ENCODE results near the gene PPFIA3. TPM values are rescaled to one million over a fixed set of nuclear protein-coding genes. Genes with fewer than 3 reads are reported as not detected.

Gene PPFIA3
- total RNA-seq, 1 experiment from 2014 or later: 4.9 TPM

- peaks cover 16% of the 10 kb centered on the region for H3K9me3 Mint-ChIP-seq (ENCODE audit: low read depth, unreplicated experiment)
- H3K27ac Mint-ChIP-seq (ENCODE audit: unreplicated experiment): peak overlapping the region; percentile 11
- peaks cover 75% of the 10 kb centered on the region for H3K27me3 Mint-ChIP-seq (ENCODE audit: unreplicated experiment)
- BruUV-seq (replicated peaks): TSS peak; percentile 84
- peak; percentile 88 for DNase-seq
- CTCF ChIA-PET: interaction anchor here (0.6 to 3.0 kb wide), 4 partner anchors 9 to 48 kb away, joined by 3 to 22 read pairs (median 4); no protein-coding TSS in a partner anchor
- peak overlapping the region; percentile 71 for H3K4me3 Mint-ChIP-seq (ENCODE audit: low read depth, unreplicated experiment)
- H3K4me1 Mint-ChIP-seq (ENCODE audit: low read depth, unreplicated experiment): peaks cover 16% of the 10 kb centered on the region
- H3K36me3 Mint-ChIP-seq (ENCODE audit: insufficient read depth, unreplicated experiment): peaks cover 52% of the 10 kb centered on the region
- intact Hi-C loops (cut with micrococcal nuclease; ENCODE audit: unreplicated experiment): no loop called here
- no peak for TF ChIP-seq CTCF (IDR thresholded peaks at IDR 0.05; ENCODE audit: unreplicated experiment)
Measured at GRCh38 chr19:49150106-49150943, 31.0 kb downstream of the PPFIA3 start.

GRCh38 chr19:49150944-49151243 lies 31.6 kb downstream of the PPFIA3 start:
- DNase-seq: no peak
- BruUV-seq (replicated peaks): no TSS peak
- H3K27ac Mint-ChIP-seq (ENCODE audit: unreplicated experiment): no peak overlapping the region

GRCh38 chr19:49151267-49152118 lies 32.1 kb downstream of the PPFIA3 start:
- CTCF ChIA-PET: interaction anchor here (1.6 to 3.0 kb wide), 2 partner anchors 10 to 47 kb away, joined by 3 to 22 read pairs; no protein-coding TSS in a partner anchor
- peak overlapping the region; percentile 51 for H3K4me3 Mint-ChIP-seq (ENCODE audit: low read depth, unreplicated experiment)
- H3K27ac Mint-ChIP-seq (ENCODE audit: unreplicated experiment): peak overlapping the region; percentile 60
- intact Hi-C loops (cut with micrococcal nuclease; ENCODE audit: unreplicated experiment): no loop called here
- TF ChIP-seq CTCF (IDR thresholded peaks at IDR 0.05; ENCODE audit: unreplicated experiment): no peak
- H3K4me1 Mint-ChIP-seq (ENCODE audit: low read depth, unreplicated experiment): peaks cover 9% of the 10 kb centered on the region
- BruUV-seq (replicated peaks): no TSS peak
- peaks cover 16% of the 10 kb centered on the region for H3K9me3 Mint-ChIP-seq (ENCODE audit: low read depth, unreplicated experiment)
- H3K36me3 Mint-ChIP-seq (ENCODE audit: insufficient read depth, unreplicated experiment): peaks cover 48% of the 10 kb centered on the region
- peak; percentile 87 for DNase-seq
- peaks cover 77% of the 10 kb centered on the region for H3K27me3 Mint-ChIP-seq (ENCODE audit: unreplicated experiment)

More at GRCh38 chr19:49150944-49151243, 31.6 kb downstream of the PPFIA3 start:
- peaks cover 77% of the 10 kb centered on the region for H3K27me3 Mint-ChIP-seq (ENCODE audit: unreplicated experiment)
- H3K36me3 Mint-ChIP-seq (ENCODE audit: insufficient read depth, unreplicated experiment): peaks cover 48% of the 10 kb centered on the region
- intact Hi-C loops (cut with micrococcal nuclease; ENCODE audit: unreplicated experiment): no loop called here
- H3K9me3 Mint-ChIP-seq (ENCODE audit: low read depth, unreplicated experiment): peaks cover 16% of the 10 kb centered on the region
- peaks cover 11% of the 10 kb centered on the region for H3K4me1 Mint-ChIP-seq (ENCODE audit: low read depth, unreplicated experiment)
- H3K4me3 Mint-ChIP-seq (ENCODE audit: low read depth, unreplicated experiment): peak overlapping the region; percentile 71
- CTCF ChIA-PET: interaction anchor here (0.6 to 3.0 kb wide), 3 partner anchors 10 to 48 kb away, joined by 3 to 22 read pairs (median 3); no protein-coding TSS in a partner anchor
- TF ChIP-seq CTCF (IDR thresholded peaks at IDR 0.05; ENCODE audit: unreplicated experiment): no peak

GRCh38 chr19:49152119-49152550 lies 32.8 kb downstream of the PPFIA3 start:
- no peak for TF ChIP-seq CTCF (IDR thresholded peaks at IDR 0.05; ENCODE audit: unreplicated experiment)
- Mint-ChIP-seq H3K27me3 (ENCODE audit: unreplicated experiment) (peaks cover 77% of the 10 kb centered on the region), H3K36me3 (ENCODE audit: insufficient read depth, unreplicated experiment) (peaks cover 49% of the 10 kb centered on the region), H3K9me3 (ENCODE audit: low read depth, unreplicated experiment) (peaks cover 16% of the 10 kb centered on the region), H3K27ac (ENCODE audit: unreplicated experiment) (no peak overlapping the region), H3K4me1 (ENCODE audit: low read depth, unreplicated experiment) (peaks cover 9% of the 10 kb centered on the region), H3K4me3 (ENCODE audit: low read depth, unreplicated experiment) (peak overlapping the region; percentile 51)
- DNase-seq: no peak
- CTCF ChIA-PET: interaction anchor here (0.6 to 0.7 kb wide), 2 partner anchors 62 to 129 kb away, joined by 3 to 6 read pairs; no protein-coding TSS in a partner anchor
- no TSS peak for BruUV-seq (replicated peaks)
- intact Hi-C loops (cut with micrococcal nuclease; ENCODE audit: unreplicated experiment): no loop called here
